DMS79 (cell line): ENCODE results near the gene NDUFAF3.

Experiments
- DNase-seq: peaks from one replicate; lab custom pipeline; 2025; lab: John Stamatoyannopoulos, UW

The NDUFAF3 gene

GRCh38 chr3:49054344-49054862, 32.5 kb downstream of the NDUFAF3 start:
- no peak for DNase-seq

GRCh38 chr3:49057268-49057667, 35.3 kb downstream of the NDUFAF3 start:
- DNase-seq: no peak

GRCh38 chr3:49058011-49058410, 36.1 kb downstream of the NDUFAF3 start:
- no peak for DNase-seq
